ENCODE results near the gene SPTB.
A peak's percentile ranks its signal among the peaks of the same experiment; 100 is the strongest.

SPTB gene

GRCh38 chr14:64766430-64767151 lies 113.1 kb downstream of the SPTB start:
- DNase-seq (ENCODE audit: low spot score) = no peak

- no peak for DNase-seq (ENCODE audit: low spot score)
Measured at GRCh38 chr14:64765740-64766302, 113.9 kb downstream of the SPTB start.

- DNase-seq (ENCODE audit: low spot score) = peak; percentile 83
Measured at GRCh38 chr14:64764641-64765520, 114.8 kb downstream of the SPTB start.

GRCh38 chr14:64763801-64764621 lies 115.7 kb downstream of the SPTB start:
- peak; percentile 60 for DNase-seq (ENCODE audit: low spot score)

DNA sequence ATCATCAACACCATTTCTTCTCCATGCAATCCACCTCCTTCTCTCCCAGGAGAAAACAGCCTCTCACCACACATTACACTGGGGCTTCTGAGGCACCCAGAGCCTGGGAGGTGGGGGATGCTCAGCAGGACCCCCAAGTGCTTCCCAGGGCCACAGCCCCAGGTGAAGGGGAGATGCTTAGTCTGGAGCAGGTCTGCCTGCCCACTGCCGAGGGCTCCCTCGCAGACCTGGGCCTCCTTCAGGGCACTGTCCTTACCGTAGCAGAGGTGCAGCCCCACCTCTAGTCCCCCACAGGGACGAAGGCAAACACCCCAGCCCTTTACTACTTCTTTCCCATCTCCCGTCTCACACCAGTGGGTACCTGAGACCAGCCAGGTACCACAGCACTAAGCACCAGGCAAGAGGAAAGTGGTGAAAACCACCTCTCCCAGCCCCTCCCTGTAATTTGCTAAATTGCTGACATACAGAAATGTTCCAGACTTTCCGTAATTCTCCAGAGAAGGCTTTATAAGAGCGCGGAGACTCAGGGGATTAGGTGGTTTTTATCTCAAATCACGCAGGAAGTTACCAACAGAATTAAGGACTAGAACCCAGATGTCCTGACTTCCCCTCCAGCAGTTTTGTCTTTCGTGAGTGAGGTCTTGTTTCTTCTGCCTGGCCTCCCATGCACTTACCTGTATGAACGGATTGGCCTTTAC lies 116.5 kb downstream of the SPTB start:
- DNase-seq (ENCODE audit: low spot score) = no peak

GRCh38 chr14:64762044-64763034 lies 117.4 kb downstream of the SPTB start:
- DNase-seq (ENCODE audit: low spot score) = peak; percentile 85

- DNase-seq (ENCODE audit: low spot score) = no peak
Measured at GRCh38 chr14:64761441-64762043, 118.2 kb downstream of the SPTB start.

DNA sequence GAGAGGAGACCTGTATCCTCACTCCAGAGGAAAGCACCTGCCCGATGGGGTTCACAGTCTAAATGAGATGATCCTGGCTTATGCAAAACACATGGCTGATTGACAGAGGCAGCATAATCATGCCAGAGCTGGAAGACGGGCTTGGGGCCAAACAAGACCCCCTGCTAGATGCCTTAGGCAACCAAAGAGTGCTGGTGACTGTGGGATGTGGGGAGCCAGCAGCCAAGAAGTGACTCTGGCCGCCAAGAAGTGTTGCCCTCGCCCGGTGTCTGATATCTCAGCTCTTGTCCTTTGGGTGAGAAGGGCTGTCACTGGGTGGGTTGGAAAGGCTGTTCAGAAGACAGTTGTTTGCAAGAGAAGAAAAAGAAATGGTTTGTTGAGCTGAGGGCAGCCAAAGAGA lies 118.8 kb downstream of the SPTB start:
- DNase-seq (ENCODE audit: low spot score) = no peak

- peak; percentile 63 for DNase-seq (ENCODE audit: low spot score)
Measured at GRCh38 chr14:64760146-64760755, 119.5 kb downstream of the SPTB start.

DNA sequence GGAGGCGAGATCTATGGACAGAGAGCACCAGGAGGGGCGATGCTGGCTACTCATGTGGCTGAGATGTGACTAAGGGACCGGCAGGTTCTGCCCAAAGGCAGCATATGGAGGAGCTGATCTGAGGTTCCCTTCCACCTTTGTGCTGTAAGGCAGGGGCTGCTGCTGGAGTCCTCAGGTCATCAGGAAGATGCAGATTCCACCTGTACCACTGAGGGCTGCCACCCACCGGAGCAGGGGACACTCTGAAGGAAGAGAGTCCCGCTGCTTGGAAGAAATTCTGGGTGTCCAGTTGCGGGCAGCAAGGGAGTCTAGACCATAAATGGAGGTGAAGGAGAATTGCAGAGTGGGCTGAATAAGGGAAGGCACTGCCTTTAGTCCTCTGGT lies 120.2 kb downstream of the SPTB start:
- no peak for DNase-seq (ENCODE audit: low spot score)

- no peak for DNase-seq (ENCODE audit: low spot score)
Measured at GRCh38 chr14:64758691-64759554, 120.8 kb downstream of the SPTB start.

DNA sequence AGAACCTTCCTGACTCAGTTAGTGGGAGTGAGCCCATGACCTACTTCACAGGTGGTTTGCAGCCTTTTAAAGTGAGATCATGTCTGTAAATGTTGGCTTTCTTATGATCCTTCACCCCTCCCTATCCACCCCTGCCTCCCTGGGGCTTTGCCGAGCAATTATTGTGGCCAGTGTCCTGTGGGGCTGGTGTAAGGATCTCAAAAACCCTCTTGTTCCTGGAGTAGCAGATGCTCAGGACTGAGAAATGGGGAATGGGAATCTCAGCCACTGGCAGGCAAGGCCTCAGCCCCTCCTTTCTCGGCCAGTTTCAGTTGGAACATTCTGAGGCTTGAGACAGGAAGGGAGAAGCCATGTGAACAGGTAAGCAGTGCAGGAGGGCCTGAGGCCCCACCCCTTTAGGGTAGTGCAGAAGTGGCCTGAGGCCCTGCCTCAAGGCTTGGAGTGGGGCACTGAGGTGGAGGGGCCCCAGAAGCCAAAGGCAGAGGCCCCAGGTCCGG lies 121.6 kb downstream of the SPTB start:
- DNase-seq (ENCODE audit: low spot score) = no peak

- no peak for DNase-seq (ENCODE audit: low spot score)
Measured at GRCh38 chr14:64757601-64758000, 122.1 kb downstream of the SPTB start.

GRCh38 chr14:64756712-64757111 lies 123.0 kb downstream of the SPTB start:
- DNase-seq (ENCODE audit: low spot score) = no peak

- DNase-seq (ENCODE audit: low spot score) = no peak
Measured at GRCh38 chr14:64755781-64756221, 123.9 kb downstream of the SPTB start.

GRCh38 chr14:64754685-64755084 lies 125.0 kb downstream of the SPTB start:
- DNase-seq (ENCODE audit: low spot score) = no peak

DNA sequence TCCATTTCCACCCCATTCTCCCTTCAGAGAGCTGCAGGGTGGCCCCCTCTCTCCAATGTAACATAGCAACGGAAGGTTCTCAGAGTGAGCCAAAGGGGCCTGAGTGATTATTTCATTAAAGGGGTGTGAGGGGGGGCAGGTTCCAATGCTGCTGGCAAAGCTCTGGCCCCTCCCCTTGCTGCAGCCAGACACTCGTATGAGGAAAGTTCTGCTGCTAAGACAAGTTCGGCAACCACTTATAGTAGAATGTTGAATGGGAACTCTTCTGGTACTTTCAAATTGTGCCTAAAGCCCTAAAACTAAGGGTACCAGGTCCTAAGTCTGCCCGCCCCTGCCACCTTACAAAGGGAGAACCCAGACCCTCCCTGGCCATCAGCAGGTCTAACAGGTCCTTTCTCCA lies 125.7 kb downstream of the SPTB start:
- no peak for DNase-seq (ENCODE audit: low spot score)

GRCh38 chr14:64753374-64753773 lies 126.3 kb downstream of the SPTB start:
- DNase-seq (ENCODE audit: low spot score) = no peak
